GM18951 (cell line): ENCODE measurements around the gene PCDHA1.

Experiments used
- POLR2A ChIP-seq: IDR thresholded peaks from 4 replicates; pipeline ENCODE4 v1.6.1; 2011; ENCODE audit warnings: mild to moderate bottlenecking; ENCODE audit not compliant: insufficient read length, insufficient read depth; ENCODE audit errors: extremely low read depth
- in situ Hi-C: fragments of 300-500 bp; cut with MboI; formaldehyde crosslinking; loops from one replicate; pipeline ENCODE4 v1.12.0; 2022; ENCODE audit warnings: low sequenced_read_pairs, mixed read lengths, inconsistent platforms; ENCODE audit not compliant: unreplicated experiment

Gene PCDHA1

DNA sequence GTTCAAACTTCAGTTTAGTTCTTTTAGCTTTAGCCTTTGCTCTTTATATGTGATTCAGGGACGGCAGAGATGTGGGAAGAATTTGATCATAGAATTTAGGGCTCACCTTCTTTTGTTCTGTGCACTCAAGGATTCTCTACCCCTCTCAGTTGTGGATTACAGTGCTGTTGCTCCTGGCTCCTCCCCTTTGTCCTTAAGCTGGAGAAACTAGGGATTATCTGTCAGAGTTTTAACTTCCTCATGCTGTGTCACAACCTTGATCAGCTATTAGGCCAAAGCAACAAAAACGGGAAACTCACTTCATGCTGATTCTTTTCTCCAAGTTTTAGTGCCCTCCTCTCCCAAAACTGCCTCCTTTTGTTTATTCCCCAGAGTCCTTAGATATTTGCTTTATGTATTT, 167.3 kb downstream of the PCDHA1 start:
- no peak for TF ChIP-seq POLR2A
- in situ Hi-C loops, result no loop called here

DNA sequence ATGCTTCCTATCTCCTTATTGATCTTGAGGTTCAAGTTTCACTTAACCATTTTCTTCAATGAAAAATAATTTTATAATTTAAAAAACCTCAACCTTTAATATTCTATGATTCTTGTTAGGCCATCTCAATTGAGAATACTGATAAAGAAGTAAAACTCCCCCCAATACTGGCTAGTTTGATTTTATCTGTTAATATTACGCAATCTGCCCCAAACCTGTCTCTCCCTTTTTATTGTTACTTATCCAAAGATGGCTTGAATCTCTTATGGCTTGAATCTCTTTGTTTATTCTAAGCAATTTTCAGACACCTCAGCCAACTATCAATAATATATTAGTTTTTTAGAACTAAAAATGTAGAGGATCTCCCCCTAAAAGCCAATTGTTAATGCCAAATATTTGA, 176.2 kb downstream of the PCDHA1 start:
- in situ Hi-C loops, result no loop called here
- no peak for TF ChIP-seq POLR2A

GRCh38 chr5:140964356-140964755, 178.4 kb downstream of the PCDHA1 start:
- TF ChIP-seq POLR2A, result no peak
- in situ Hi-C loops, result no loop called here

- in situ Hi-C loops, result no loop called here
- TF ChIP-seq POLR2A, result no peak
These were observed 180.0 kb downstream of the PCDHA1 start for GRCh38 chr5:140965905-140966292.

GRCh38 chr5:140966293-140967225, 180.6 kb downstream of the PCDHA1 start, which contains the start of gene PCDHAC2:
Gene PCDHAC2, plus strand, starts transcription at chr5:140966476. Its CDS starts 291 bp downstream, at chr5:140966767.
- in situ Hi-C loops, result no loop called here
- TF ChIP-seq POLR2A, result no peak

DNA sequence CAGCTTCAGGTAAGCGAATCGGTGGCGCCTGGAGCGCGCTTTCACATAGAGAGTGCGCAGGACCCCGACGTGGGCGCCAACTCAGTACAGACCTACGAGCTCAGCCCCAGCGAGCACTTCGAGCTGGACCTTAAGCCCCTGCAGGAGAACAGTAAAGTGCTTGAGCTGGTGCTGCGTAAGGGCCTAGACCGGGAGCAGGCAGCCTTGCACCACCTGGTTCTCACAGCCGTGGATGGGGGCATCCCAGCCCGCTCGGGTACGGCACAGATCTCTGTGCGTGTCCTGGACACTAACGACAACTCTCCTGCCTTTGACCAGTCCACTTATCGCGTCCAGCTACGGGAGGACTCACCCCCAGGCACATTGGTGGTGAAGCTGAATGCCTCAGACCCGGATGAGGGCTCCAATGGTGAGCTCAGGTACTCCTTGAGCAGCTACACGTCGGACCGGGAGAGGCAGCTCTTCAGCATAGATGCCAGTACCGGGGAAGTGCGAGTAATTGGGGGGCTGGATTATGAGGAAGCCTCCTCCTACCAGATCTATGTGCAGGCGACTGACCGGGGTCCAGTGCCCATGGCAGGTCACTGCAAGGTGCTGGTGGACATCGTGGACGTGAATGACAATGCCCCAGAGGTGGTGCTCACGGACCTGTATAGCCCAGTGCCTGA, 181.4 kb downstream of the PCDHA1 start:
- TF ChIP-seq POLR2A, result no peak
- in situ Hi-C loops, result no loop called here

DNA sequence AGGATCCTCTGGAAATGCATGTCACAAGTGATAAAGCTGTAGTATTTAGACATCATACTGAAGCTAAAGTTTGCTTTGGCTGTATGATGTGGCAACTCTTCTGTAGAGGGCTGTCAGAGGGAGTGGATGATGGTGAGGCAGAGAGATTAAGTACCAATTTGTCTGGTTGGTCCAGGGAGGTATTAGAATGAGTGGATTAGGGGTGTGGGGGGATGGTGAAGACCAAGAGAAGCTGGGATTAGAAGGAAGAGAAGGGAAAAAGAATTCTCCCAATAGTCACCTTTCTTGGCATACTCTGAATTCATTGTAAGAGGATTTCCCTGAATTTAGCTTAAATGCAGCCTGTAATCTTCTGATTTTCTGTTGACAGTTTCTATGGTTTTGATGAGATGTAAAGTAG, 183.9 kb downstream of the PCDHA1 start:
- TF ChIP-seq POLR2A, result no peak
- in situ Hi-C loops, result no loop called here

GRCh38 chr5:140973550-140973949, 187.6 kb downstream of the PCDHA1 start:
- in situ Hi-C loops, result no loop called here
- TF ChIP-seq POLR2A, result no peak

- in situ Hi-C loops, result no loop called here
- TF ChIP-seq POLR2A, result no peak
These were observed 191.1 kb downstream of the PCDHA1 start for GRCh38 chr5:140977003-140977402.

DNA sequence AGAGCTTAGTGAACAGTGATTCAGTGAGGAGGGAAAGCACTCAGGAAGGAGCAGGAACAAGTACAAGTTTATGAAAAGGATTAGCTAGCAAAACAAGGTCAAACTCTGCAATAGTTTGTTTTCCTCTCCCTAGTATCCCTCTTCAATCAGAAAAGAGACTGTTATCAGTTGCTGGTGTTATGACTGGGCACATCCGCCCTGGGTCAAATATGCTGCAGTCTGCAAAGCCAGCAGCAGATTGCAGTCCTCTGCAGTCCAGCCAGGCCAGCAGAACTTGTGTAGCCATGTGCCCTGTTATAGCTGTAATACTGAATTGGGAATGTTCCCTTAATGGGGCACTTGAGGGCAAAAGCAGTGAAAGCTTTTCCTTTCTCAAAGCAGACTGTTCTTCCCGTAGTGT, 192.3 kb downstream of the PCDHA1 start:
- in situ Hi-C loops, result no loop called here
- no peak for TF ChIP-seq POLR2A

GRCh38 chr5:140978983-140979382, 193.0 kb downstream of the PCDHA1 start:
- in situ Hi-C loops, result no loop called here

GRCh38 chr5:140982083-140982716, 196.3 kb downstream of the PCDHA1 start:
- TF ChIP-seq POLR2A, result no peak
- in situ Hi-C loops, result no loop called here

More at GRCh38 chr5:140978983-140979382, 193.0 kb downstream of the PCDHA1 start:
- no peak for TF ChIP-seq POLR2A

DNA sequence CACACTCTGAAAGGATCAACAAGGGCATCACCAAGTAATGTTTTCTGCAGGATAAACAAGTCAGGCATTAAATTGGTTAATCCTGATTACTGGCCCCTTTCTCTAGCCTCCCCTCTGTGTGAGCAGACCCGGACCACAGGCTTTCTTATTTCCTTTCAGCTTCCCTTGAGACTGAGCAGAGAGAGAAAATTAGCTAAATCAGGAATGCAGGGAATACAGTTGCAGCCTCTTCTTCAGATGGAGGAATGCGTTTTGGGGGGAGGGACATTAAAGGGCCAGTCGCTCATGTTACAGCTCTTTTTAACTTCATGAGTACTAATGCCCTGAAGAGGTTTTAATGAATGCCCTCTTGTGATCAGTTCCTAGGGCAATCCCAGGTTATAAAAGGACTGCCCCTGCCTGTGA, 200.2 kb downstream of the PCDHA1 start:
- in situ Hi-C loops, result no loop called here
- TF ChIP-seq POLR2A, result no peak
